ENCODE data around the gene JUP.
"Not testable (repeated sequence)": the region's sequence is repeated elsewhere in the genome, so short reads cannot be mapped to it uniquely, and the experiment has no call there.

DNA sequence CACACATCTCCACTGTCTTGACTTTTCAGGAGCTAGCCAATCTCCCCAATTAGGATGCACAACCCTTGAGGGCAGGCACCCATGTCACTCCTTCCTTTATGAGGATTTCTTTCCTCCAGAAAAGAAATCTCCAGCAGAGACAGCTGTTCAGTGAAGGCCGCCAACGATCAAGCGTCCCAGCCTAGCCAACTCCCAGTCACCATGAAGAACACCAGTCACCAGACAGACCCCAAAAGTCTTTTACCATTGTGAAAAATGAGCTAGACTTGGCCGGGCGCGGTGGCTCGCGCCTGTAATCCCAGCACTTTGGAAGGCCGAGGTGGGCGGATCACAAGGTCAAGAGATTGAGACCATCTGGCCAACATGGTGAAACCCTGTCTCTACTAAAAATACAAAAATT, 43.5 kb upstream of the JUP start:
- not testable (repeated sequence) for TF ChIP-seq CTCF (IDR thresholded peaks at IDR 0.05; ENCODE audit: insufficient read depth, low read length, poor library complexity, severe bottlenecking); EZH2phosphoT487 (conservative IDR thresholded peaks at IDR 0.05; ENCODE audit: low read length)

All from SU-DHL-6 (cell line).